ENCODE measurements around the gene PLEKHM1. TPM values are rescaled to one million over a fixed set of nuclear protein-coding genes. Genes with fewer than 3 reads are reported as not detected.
A peak's percentile ranks its signal among the peaks of the same experiment; 100 is the strongest.

PLEKHM1 gene
- total RNA-seq, 1 experiment from 2014 or later, result 31.3 TPM

DNA sequence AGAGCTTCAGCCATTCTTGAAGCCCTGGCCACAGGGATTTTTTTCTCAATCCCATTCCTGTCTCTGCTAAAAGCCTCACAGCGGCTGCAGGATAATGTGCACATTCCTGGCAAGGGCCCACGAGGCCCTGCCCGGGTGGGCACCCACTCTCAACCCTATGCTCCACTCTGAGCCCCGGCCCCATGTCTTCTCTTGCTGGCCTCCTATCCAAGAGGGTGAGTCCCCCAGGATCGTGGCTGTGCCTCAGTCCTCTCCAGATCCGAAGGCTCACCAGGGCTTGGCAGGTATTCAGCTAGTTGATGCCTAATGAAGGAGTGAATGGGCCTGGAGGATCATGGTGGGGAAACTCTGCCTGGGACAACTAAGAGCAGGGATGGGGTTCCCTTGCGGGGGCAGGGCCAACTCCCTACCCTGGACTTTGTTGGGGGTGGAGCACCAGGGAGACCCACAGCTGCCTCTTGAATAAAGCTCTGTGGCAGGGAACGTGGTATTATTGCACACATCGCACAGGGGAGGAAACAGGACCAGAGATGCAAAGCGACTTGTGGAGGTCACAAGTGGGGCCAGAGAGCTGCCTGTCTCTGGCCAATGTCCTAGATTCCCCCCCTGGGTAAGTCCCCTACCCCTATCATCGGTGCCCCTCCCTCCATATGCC lies 63.2 kb downstream of the PLEKHM1 start:
- DNase-seq (ENCODE audit: low read depth), result no peak

DNA sequence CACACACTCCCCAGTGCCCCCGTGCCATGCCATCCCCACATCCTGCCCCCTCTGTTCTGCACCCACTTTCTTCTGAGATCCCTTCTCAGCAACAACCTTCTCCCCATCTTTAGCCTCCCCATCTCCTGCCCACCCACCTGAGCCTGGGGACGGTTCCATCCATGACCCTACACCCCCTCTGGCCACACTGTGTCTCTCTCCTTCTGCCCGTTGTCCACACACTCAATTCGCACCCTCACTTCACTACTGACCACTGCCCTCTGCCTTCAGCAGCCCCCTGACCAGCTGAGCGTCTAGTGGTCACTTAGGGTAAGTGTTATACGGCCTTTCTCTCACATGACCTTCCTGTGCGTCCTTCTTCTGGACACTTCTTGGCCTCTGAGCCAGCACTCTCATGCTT lies 64.0 kb downstream of the PLEKHM1 start:
- no peak for DNase-seq (ENCODE audit: low read depth)

- no peak for DNase-seq (ENCODE audit: low read depth)
Observed at GRCh38 chr17:45425984-45426413, 64.5 kb downstream of the PLEKHM1 start.

DNA sequence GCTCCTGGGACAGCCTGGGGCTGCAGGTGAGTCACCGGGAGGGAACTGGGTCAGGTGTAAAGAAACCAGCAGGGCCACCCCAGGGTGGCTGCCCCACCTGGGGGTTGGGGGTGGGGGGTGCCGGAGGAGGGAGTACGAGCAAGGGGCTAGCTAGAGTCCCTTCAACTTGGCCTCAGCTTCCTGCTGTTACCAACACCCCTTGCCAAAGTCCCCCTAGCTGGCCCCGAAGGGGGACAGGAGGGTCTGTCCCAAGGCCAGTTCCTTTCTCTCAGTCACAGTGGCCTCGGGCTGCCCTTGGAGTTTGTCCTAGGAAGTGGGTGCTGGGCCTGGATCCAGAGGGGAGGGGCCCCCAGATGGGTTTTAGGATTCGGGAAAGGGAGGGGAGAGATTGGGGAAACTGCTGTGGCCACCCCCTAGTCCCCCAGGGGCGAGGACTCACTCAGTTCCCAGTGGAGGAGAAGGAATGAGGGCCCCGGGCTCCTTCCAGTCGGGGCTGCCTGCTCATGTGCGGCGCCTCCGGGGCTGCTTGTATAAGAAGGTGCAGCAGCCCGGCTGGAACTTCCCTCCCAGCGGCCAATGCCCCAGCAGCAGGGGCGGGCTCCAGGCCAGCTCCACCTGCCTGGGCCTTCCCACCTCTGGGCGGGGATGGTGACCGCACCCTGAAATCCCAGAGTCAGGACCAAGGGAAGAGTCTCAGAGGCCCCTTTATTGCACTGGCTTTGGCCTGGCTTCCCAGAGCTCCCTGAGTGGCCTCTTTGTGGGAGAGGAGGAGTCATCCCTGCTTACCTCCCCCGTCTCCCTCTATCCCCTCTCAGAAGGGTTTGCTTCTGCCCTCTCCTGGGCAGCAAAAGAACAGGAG lies 65.2 kb downstream of the PLEKHM1 start:
- DNase-seq (ENCODE audit: low read depth), result peak; percentile 76

- no peak for DNase-seq (ENCODE audit: low read depth)
Observed at GRCh38 chr17:45424769-45425124, 65.8 kb downstream of the PLEKHM1 start.

DNA sequence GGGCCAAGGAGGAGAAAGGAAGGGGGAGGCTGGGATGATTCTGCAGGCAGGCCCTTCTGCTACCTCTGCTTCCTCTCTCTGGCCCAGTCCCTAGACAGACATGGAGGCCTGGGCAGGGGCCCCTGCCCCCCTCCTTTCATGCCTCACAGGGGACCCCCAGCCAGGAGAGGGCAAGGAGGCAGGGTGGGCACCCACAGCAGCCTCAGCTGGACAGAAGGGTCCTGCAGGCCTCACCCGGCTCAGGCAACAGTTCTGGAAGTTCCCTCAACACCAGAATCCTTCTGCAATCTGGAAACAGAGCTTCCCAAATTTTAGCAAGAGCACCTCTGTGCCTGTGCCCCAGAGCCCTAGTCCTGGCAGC lies 66.6 kb downstream of the PLEKHM1 start:
- no peak for DNase-seq (ENCODE audit: low read depth)

GRCh38 chr17:45423304-45423974 lies 67.1 kb downstream of the PLEKHM1 start:
- DNase-seq (ENCODE audit: low read depth), result no peak

GRCh38 chr17:45414990-45415881 lies 75.3 kb downstream of the PLEKHM1 start:
- no peak for DNase-seq (ENCODE audit: low read depth)

GRCh38 chr17:45413498-45413923 lies 77.0 kb downstream of the PLEKHM1 start:
- DNase-seq (ENCODE audit: low read depth), result no peak

GRCh38 chr17:45411348-45412105 lies 79.0 kb downstream of the PLEKHM1 start:
- no peak for DNase-seq (ENCODE audit: low read depth)

GRCh38 chr17:45410144-45411091 lies 80.1 kb downstream of the PLEKHM1 start:
- DNase-seq (ENCODE audit: low read depth), result no peak

GRCh38 chr17:45409659-45410076 lies 80.9 kb downstream of the PLEKHM1 start:
- DNase-seq (ENCODE audit: low read depth), result no peak

DNA sequence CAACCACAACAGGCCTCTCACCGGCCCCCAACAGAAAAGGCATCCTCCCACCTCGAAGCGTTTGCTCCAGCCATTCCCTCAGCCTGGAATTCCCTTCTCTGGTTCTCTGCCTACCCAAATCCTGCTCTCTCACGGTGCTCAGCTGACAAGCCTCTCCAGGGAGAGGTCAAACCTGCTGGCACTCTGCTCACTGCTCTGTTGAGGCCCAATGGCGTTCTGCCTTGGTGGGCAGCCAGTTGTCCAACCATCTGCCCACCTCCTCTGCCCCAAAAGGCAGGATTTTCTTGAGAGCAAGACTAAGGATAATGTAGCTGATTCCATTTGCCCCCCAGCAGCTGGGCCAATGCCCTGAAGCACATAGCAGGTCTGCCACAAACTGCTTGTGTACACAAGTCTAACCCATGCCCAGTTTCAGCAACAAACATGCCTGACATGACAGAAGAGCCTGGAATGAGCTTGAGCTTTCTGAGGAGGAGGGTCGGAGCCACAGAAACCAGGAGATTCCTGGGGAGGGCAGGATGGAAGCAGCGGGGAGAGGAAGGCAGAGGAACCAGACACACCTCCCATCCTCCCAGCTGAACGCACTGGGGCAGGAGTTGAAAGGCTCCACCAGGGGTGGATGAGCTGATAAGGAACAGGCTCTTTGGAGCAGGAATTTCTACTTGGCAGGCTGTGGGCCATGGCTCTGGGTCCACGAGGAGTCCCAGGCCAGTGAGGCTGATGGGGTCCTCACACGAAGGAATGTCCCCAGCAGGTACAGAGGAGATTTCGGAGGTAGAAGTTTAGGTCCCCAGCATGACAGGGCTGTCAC lies 81.7 kb downstream of the PLEKHM1 start:
- no peak for DNase-seq (ENCODE audit: low read depth)

DNA sequence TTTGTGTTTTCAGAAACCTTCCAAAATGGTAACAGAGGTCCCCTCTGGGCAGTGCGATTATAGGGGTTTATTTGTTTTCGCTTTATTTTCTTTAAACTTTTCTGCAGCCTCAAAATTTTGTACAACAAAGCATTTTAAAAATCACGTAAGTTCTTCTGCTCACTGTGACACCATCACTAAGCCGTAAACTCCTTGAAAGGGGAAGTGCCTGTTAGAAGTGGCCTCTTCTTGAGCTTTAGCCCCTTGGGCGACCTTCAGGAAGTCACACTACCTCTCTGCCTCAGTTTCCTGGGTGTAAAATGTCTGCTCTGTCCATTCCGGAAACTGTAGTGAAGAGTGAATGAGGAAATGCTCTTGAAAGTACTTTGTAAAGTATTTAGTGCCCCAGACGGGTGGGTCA lies 84.4 kb downstream of the PLEKHM1 start:
- DNase-seq (ENCODE audit: low read depth), result no peak

DNA sequence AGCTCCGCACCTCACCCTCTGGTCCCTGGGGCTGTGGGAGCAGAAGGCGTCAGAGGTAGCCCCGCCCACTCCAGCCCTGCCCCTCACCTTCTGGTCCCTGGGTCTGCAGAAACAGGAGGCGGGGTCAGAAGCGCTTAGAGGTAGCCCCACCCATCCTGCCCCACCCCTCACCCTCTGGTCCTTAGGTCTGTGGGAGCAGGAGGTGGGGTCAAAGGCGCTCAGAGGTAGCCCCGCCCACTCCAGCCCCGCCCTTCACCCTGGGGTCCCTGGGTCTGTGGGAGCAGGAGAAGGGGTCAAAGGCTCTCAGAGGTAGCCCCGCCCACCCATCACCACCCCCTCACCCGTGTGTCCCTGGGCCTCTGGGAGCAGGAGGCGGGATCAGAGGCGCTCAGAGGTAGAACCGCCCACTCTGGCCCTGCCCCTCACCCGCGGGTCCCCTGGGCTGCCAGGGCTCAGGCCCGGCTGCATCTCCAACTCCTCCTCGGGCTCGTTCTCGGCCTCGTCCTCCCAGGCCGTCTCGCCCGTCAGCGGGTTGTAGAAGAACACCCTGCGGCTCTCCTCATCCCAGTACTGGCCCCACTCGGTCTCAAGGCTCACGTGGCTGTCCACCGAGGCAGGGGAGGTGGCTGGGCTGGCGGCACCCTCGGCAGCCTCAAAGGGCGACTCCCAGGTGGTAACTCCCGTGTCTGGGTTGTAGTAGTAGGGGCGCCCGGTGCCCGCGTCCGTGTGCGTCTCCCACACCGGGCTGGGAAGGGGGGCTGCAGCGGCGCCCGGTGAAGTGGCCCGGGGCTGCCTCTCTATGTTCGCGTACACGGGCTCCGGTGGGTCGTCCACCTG lies 85.1 kb downstream of the PLEKHM1 start:
- no peak for DNase-seq (ENCODE audit: low read depth)

DNA sequence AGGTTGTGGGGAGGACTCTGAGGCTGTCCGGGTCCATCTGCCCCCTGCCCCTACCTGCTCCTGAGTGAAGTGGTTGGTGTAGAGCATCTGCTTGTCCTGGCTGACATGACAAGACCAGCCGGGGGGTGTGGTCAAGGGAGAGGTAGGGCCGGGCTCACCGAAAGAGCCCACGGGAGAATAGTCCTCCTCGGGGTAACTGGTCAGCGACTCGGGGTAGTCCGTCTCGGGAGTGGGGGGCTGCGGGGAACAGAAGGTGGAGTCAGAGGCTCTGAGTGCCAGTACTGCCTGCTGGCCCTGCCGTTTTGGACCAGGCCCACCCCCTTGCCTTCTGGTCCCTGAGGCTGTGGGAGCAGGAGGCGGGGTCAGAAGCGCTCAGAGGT lies 85.7 kb downstream of the PLEKHM1 start:
- DNase-seq (ENCODE audit: low read depth), result no peak

DNA sequence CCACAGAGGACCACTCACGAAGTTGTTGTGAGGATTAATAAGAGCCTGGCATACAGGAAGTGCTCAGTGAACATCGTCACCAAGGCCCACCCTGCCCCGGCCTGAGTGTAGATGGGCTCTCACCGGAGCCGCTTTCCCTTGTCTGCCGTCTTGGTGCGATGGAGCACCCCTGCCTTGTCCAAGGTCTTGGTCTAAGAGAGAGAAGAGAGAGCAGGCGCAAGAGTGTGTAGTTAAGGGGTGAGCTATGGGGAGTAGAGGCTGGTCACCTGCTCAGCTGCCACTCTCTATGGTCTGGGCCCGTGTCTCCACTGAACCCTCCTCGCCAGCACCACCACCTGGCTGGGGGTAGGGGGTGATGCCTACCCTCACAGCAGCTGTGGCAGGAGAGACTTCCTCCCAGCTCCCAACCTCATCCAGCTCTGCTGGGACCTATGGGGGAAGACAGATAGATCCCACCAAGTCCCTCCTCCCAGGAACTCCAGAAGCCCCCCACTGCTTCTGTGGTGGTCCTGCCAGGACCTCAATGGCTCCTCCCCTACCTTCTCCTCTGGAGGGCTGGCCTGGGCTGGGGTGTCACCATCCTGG lies 86.5 kb downstream of the PLEKHM1 start:
- DNase-seq (ENCODE audit: low read depth), result no peak

DNA sequence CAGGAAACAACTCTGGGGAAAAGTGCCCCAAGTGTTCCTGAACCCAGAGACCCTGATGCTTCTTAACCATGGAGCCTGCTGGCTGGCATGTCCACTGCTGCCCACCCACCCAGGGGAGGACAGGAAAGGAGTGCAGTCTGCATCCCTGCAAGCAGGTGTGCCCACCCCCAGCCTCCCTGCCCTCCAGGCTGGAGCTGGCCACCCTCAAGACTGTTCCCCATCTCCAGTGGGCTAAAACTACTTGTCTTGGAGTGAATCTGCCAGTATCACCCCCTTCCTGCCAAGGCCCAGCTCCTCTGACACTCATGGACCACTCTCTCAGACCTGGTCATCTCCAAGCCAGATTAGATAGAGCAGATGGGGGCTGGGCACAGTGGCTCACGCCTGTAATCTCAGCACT lies 87.6 kb downstream of the PLEKHM1 start:
- DNase-seq (ENCODE audit: low read depth), result no peak

Data from M059J (cell line).